Upper lobe of right lung (tissue), 1 donor: ENCODE data around the gene MVP. TPM values are rescaled to one million over a fixed set of nuclear protein-coding genes. Genes with fewer than 3 reads are reported as not detected.
"Not testable (repeated sequence)": the region's sequence is repeated elsewhere in the genome, so short reads cannot be mapped to it uniquely, and the experiment has no call there.

Source experiments
- ATAC-seq: fragments of 200-7000 bp; cut with Tn5 transposase; one replicate; pipeline ENCODE4 v1.9.1; 2020; ENCODE audit warnings: mild to moderate bottlenecking, moderate library complexity
- DNase-seq: peaks from one replicate; pipeline ENCODE4 v3.0.0-alpha.2; 2020
- H3K27ac ChIP-seq: fragments of 200-600 bp; one replicate; pipeline ENCODE4 v1.8.0; 2022
- H3K27me3 ChIP-seq: fragments of 200-600 bp; one replicate; pipeline ENCODE4 v1.8.0; 2022; ENCODE audit warnings: mild to moderate bottlenecking
- H3K36me3 ChIP-seq: fragments of 200-600 bp; one replicate; pipeline ENCODE4 v1.8.0; 2022
- H3K4me1 ChIP-seq: fragments of 200-600 bp; one replicate; pipeline ENCODE4 v1.8.0; 2022
- H3K4me3 ChIP-seq: fragments of 200-600 bp; one replicate; pipeline ENCODE4 v1.8.0; 2022; ENCODE audit warnings: mild to moderate bottlenecking
- H3K9me3 ChIP-seq: fragments of 200-600 bp; one replicate; pipeline ENCODE4 v1.8.0; 2022
- CTCF ChIP-seq: fragments of 200-600 bp; IDR thresholded peaks from one replicate; pipeline ENCODE4 v1.8.0; 2022; ENCODE audit warnings: antibody characterized with exemption
- intact Hi-C: fragments of 100-400 bp; cut with DNase I; formaldehyde crosslinking; loops from one replicate; pipeline ENCODE4 v1.11.0; 2022
- long read RNA-seq: library from polyadenylated mRNA; unstranded; transcript quantifications from one replicate; pipeline ENCODE4 v2.0.0, GENCODE V29; 2021
- total RNA-seq: library from RNA; stranded (reverse); fragmentation: NEBNext Ultra II Directional; extraction: Animal tissue kit (Norgen Biotek cat#: 25700); gene quantifications from one replicate; pipeline ENCODE4 v1.2.1, GENCODE V29; 2021
- donor health status: DM: no; HTN: yes; CAD: no; lungs with severe emphysema.

Gene MVP
- total RNA-seq: 247 TPM
- long read RNA-seq, transcript MVP-201 (15 exons, 2,870 nt): major isoform, 239 of 558 reads
- long read RNA-seq, transcript MVP-202 (15 exons, 2,925 nt): minor isoform, 59 of 558 reads
- long read RNA-seq, partial matches to known transcripts: 217 of 558 reads
- long read RNA-seq, other reads (novel, unspliced or antisense): 43 of 558 reads

DNA sequence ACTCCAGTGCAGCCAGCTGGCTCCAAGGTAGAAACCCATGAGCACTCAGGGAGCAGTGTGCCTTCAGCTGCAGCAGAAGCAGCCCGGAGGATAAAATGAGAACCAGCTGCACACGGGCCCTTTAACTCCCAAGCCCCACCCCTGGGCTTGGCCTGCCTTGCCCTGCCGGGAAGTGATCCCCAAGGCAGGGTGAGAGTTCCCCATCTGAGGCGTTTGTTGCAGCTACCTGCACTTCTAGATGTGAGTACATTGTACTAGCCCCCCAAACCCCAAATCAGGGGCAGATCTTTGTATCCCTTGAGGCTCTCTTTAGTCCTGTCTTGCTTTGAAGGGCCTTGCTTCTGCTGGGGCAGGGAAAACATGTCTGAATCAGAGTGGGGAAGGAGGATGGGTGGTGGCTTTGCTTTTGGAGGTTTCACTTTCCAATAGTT, at the start of gene MVP:
MVP (plus strand) TSS at position 192 of the 431 bp plus-strand sequence. CDS start 10,088 bp downstream, outside the sequence.
- Histone ChIP-seq H3K27ac (peak within 1 kb of the TSS; percentile 93), H3K27me3 (no peaks in the 10 kb centered on the region), H3K9me3 (no peaks in the 10 kb centered on the region), H3K4me1 (peaks cover 62% of the 10 kb centered on the region), H3K4me3 (peak within 1 kb of the TSS; percentile 84), H3K36me3 (peaks cover 10% of the 10 kb centered on the region)
- intact Hi-C loops: no loop called here
- ATAC-seq: peak; percentile 55
- DNase-seq: peak; percentile 86
- no peak for TF ChIP-seq CTCF

DNA sequence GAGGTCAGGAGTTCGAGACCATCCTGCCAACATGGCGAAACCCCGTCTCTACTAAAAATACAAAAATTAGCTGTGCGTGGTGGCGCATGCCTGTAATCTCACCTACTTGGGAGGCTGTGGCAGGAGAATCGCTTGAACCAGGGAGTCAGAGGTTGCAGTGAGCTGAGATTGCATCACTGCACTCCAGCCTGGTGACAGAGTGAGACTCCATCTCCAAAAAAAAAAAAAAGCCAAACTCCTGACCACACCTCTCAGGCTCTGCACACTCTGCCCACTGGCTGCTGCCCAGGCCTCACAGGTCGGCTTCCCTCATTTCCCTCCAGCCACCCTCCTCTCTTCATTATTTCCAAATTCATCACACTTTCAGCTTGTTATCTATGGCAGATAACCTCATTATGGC, 47.9 kb upstream of the MVP start:
- intact Hi-C loops, H3K4me1 ChIP-seq, H3K36me3 ChIP-seq, DNase-seq, H3K27me3 ChIP-seq, H3K9me3 ChIP-seq, H3K4me3 ChIP-seq, H3K27ac ChIP-seq: not testable (repeated sequence)
- ATAC-seq: peak; percentile 42

- H3K27ac ChIP-seq: no peak overlapping the region
- H3K27me3 ChIP-seq: no peaks in the 10 kb centered on the region
- H3K4me3 ChIP-seq: no peak overlapping the region
- no peaks in the 10 kb centered on the region for H3K9me3 ChIP-seq
- no peak for TF ChIP-seq CTCF
- ATAC-seq (no peak), DNase-seq (no peak)
- H3K36me3 ChIP-seq: no peaks in the 10 kb centered on the region
- intact Hi-C loops: no loop called here
- H3K4me1 ChIP-seq: no peaks in the 10 kb centered on the region
Measured at GRCh38 chr16:29774730-29775129, 45.5 kb upstream of the MVP start.

- no peaks in the 10 kb centered on the region for H3K4me1 ChIP-seq
- no peaks in the 10 kb centered on the region for H3K36me3 ChIP-seq
- no peak overlapping the region for H3K4me3 ChIP-seq
- TF ChIP-seq CTCF: no peak
- H3K27me3 ChIP-seq: no peaks in the 10 kb centered on the region
- H3K27ac ChIP-seq: no peak overlapping the region
- DNase-seq (no peak), ATAC-seq (no peak)
- intact Hi-C loops: no loop called here
- no peaks in the 10 kb centered on the region for H3K9me3 ChIP-seq
Measured at GRCh38 chr16:29775742-29776408, 44.4 kb upstream of the MVP start.

GRCh38 chr16:29777576-29778350, 42.5 kb upstream of the MVP start, which contains the start of gene ZG16:
Gene ZG16 (plus strand): TSS chr16:29778256. CDS start chr16:29779267, 1,011 bp downstream.
- H3K36me3 ChIP-seq: no peaks in the 10 kb centered on the region
- no peaks in the 10 kb centered on the region for H3K4me1 ChIP-seq
- no peaks in the 10 kb centered on the region for H3K27me3 ChIP-seq
- DNase-seq (no peak), ATAC-seq (no peak)
- intact Hi-C loops: no loop called here
- no peaks in the 10 kb centered on the region for H3K9me3 ChIP-seq
- no peak for TF ChIP-seq CTCF
- no peak within 1 kb of the TSS for H3K27ac ChIP-seq
- H3K4me3 ChIP-seq: no peak within 1 kb of the TSS

DNA sequence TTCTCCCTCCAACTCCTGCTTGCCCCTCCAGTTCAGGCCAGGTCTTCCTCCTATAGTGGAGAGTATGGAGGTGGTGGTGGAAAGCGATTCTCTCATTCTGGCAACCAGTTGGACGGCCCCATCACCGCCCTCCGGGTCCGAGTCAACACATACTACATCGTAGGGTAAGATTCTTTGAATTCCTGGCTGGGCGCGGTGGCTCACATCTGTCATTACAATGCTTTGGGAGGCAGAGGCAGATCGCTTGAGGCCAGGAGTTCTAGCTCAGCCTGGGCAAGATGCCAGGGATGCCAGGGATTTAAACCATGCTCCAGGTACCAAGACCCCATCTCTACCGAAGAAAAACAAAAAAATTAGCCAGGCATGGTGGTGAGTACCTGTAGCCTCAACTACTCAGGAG, 40.8 kb upstream of the MVP start:
- peaks cover 3% of the 10 kb centered on the region for H3K4me1 ChIP-seq
- no peak overlapping the region for H3K4me3 ChIP-seq
- intact Hi-C loops: no loop called here
- TF ChIP-seq CTCF: no peak
- DNase-seq: no peak
- H3K36me3 ChIP-seq: no peaks in the 10 kb centered on the region
- H3K27ac ChIP-seq: no peak overlapping the region
- no peaks in the 10 kb centered on the region for H3K27me3 ChIP-seq
- no peak for ATAC-seq
- H3K9me3 ChIP-seq: no peaks in the 10 kb centered on the region

DNA sequence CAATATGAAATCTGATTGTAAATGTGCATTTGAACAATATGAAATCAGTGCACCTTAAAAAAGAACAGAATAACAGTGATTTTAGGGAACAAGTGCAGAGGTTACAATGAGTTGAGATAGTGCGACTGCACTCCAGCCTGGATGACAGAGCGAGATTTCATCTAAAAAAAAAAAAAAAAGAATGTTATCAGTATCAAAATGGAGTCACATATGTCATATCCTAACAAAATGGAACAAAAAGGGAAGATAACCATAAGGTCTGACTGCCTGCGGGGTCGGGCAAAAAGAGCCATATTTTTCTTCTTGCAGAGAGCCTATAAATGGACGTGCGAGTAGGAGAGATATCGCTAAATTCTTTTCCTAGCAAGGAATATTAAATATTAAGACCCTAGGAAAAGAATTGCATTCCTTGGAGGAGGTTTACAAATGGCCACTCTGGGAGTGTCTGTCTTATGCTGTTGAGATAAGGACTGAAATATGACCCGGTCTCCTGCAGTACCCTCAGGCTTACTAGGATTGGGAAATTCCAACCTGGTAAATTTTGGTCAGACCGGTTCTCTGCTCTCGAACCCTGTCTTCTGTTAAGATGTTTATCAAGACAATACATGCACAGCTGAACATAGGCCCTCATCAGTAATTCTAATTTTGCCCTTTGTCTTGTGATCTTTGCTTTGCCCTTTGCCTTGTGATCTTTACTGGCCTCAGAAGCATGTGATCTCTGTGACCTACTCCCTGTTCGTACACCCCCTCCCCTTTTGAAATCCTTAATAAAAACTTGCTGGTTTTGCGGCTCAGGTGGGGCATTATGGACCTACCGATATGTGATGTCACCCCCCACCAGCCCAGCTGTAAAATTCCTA, 36.9 kb upstream of the MVP start:
- DNase-seq, ATAC-seq: not testable (repeated sequence)

More for the DNA sequence above, 36.9 kb upstream of the MVP start:
- H3K27me3 ChIP-seq, intact Hi-C loops, H3K4me3 ChIP-seq, H3K27ac ChIP-seq, H3K36me3 ChIP-seq, H3K9me3 ChIP-seq: not testable (repeated sequence)
- peaks cover 12% of the 10 kb centered on the region for H3K4me1 ChIP-seq
